ENCODE measurements around the gene EMP1. TPM values are rescaled to one million over a fixed set of nuclear protein-coding genes. Genes with fewer than 3 reads are reported as not detected.

EMP1 gene
- total and polyA plus RNA-seq, 9 of the 15 experiments (the other 6 are each of a cell fraction or from before 2014, with no cell fraction given), result 0.10 to 0.60 TPM; not detected in 7

DNA sequence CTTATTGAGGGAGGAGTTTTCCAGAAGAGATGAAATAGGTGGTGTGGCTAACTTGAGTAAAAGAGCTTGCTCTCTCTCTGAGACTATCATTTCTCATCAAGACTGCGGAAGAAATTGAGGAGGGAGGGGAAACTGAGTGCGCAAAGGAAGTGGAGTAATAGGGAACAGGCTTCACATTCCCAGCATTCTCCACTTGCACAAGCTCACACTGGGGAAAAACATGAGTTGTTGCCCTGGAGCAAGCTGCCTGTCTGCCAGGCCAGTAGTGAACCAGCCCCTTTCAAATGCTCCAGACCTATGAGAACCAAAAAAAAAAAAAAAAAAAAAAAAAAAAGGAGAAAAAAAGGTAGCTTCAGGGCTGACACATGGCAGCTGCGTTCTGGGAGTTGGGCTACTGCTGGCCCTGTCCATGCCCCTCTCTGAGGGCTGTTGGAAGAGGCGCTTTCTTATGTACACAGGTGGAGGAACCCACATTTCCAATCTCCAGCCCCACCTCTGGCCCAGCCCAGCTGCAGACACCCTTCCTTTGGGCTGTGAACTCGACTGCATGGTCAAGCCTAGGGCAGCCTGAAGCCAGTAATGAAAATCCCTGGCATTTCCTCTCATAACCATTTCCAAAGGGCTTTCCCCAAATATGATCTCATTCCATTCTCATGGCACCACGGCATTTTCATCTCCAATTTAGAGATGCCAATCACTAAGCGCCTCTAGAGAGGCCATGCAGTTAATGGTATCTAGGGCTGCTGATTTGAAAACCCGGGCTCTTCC lies 32.5 kb upstream of the EMP1 start (continued):
- TF ChIP-seq, protein P1, sequence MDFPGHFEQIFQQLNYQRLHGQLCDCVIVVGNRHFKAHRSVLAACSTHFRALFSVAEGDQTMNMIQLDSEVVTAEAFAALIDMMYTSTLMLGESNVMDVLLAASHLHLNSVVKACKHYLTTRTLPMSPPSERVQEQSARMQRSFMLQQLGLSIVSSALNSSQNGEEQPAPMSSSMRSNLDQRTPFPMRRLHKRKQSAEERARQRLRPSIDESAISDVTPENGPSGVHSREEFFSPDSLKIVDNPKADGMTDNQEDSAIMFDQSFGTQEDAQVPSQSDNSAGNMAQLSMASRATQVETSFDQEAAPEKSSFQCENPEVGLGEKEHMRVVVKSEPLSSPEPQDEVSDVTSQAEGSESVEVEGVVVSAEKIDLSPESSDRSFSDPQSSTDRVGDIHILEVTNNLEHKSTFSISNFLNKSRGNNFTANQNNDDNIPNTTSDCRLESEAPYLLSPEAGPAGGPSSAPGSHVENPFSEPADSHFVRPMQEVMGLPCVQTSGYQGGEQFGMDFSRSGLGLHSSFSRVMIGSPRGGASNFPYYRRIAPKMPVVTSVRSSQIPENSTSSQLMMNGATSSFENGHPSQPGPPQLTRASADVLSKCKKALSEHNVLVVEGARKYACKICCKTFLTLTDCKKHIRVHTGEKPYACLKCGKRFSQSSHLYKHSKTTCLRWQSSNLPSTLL (IDR thresholded peaks at IDR 0.05), result no peak
- TF ChIP-seq ARNT (IDR thresholded peaks at IDR 0.05) (no peak), NFXL1 (CRISPR knock-in tag; IDR thresholded peaks at IDR 0.05) (no peak)
- TF ChIP-seq, protein P2, sequence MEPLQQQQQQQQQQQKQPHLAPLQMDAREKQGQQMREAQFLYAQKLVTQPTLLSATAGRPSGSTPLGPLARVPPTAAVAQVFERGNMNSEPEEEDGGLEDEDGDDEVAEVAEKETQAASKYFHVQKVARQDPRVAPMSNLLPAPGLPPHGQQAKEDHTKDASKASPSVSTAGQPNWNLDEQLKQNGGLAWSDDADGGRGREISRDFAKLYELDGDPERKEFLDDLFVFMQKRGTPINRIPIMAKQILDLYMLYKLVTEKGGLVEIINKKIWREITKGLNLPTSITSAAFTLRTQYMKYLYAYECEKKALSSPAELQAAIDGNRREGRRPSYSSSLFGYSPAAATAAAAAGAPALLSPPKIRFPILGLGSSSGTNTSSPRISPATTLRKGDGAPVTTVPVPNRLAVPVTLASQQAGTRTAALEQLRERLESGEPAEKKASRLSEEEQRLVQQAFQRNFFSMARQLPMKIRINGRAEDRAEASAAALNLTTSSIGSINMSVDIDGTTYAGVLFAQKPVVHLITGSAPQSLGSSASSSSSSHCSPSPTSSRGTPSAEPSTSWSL (CRISPR knock-in tag; IDR thresholded peaks at IDR 0.05; ENCODE audit: borderline replicate concordance), result no peak

DNA sequence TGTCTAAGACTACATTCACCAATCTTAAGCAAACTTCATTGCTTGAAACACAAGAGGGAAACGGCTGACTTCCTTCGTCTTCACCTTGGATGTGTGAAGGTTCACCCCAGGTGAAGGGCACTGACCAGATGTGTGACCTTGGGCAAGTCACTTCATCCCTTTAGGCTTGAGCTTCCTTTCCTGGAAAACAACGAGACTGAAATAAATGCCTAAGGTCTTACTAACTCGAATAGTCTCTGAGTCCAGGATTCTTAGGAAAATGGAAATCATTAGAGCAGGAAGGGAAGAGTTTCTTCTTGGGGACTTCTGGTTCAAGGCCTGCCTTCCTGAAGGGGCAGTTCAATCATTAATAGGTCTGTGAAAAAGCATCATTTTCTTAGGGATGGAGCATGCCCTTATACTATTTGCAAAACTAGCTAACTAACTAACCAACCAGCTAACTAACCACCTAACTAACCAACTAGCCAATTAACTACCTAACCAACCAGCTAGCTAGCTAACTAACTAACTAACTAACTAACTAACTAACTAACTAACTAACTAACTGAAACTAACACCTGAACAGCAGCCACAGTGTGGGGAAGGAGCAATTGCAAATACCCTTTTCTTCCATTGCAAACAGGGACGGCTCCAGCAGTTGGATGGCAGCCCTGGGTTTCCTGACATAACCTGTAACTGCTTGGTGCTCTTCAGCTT lies 31.5 kb upstream of the EMP1 start:
- no TSS peak for BruUV-seq (replicated peaks)
- Histone ChIP-seq H3K9me1 (ENCODE audit: control insufficient read depth, insufficient read depth, low read length) (no peaks in the 10 kb centered on the region), H3K9ac (ENCODE audit: insufficient read depth in 1 of 2, low read depth in 2 of 2, low read length in 2 of 2) (no peak overlapping the region), H3K27me3 (ENCODE audit: control insufficient read depth in 2 of 2, insufficient read depth in 2 of 2, low read length in 2 of 2) (no peaks in the 10 kb centered on the region), H3K79me2 (ENCODE audit: control insufficient read depth, insufficient read depth, low read length) (no peaks in the 10 kb centered on the region), H3K4me1 (replicated peaks in 1 of 2; ENCODE audit: control insufficient read depth in 2 of 2, insufficient read depth in 2 of 2, low read length in 2 of 2) (no peaks in the 10 kb centered on the region; a peak in 1 of 5 replicates), H3K27ac (ENCODE audit: extremely low read depth, low read depth, low read length) (no peak overlapping the region), H2AFZ (ENCODE audit: low read depth, low read length) (no peak overlapping the region), H3K9me3 (replicated peaks; ENCODE audit: control insufficient read depth, insufficient read depth, low read depth, low read length) (no peaks in the 10 kb centered on the region), H4K20me1 (replicated peaks; ENCODE audit: control insufficient read depth, insufficient read depth, low read length) (no peaks in the 10 kb centered on the region), H3K4me3 (no peak overlapping the region), H3K4me2 (ENCODE audit: insufficient read depth, low read length) (no peak overlapping the region), H3K36me3 (ENCODE audit: control insufficient read depth, insufficient read depth, low read length) (no peaks in the 10 kb centered on the region)
- ChIA-PET CTCF (ENCODE audit: low intra/inter-chr PET ratio) (no interaction called here), POLR2A (no interaction called here)
- intact Hi-C loops (cut with micrococcal nuclease), result no loop called here
- TF ChIP-seq, protein P3, sequence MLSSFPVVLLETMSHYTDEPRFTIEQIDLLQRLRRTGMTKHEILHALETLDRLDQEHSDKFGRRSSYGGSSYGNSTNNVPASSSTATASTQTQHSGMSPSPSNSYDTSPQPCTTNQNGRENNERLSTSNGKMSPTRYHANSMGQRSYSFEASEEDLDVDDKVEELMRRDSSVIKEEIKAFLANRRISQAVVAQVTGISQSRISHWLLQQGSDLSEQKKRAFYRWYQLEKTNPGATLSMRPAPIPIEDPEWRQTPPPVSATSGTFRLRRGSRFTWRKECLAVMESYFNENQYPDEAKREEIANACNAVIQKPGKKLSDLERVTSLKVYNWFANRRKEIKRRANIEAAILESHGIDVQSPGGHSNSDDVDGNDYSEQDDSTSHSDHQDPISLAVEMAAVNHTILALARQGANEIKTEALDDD (IDR thresholded peaks at IDR 0.05), result peak; percentile 93
- no peak for TF ChIP-seq ZNF551 (CRISPR knock-in tag; IDR thresholded peaks at IDR 0.05)
- ATAC-seq, result no peak
- no peak for FAIRE-seq
- no peak for DNase-seq (ENCODE audit: extremely low read depth in 1 of 4, low spot score in 3 of 4)
- WGBS (ENCODE audit: insufficient coverage, low coverage, missing lambda C conversion rate), result 0% methylated on average over 5 of the region's 5 CpGs
- in situ Hi-C loops (cut with MboI), result no loop called here
